Testis (tissue), 3 donors: Measurements from ENCODE around the gene ESF1. TPM values are rescaled to one million over a fixed set of nuclear protein-coding genes. Genes with fewer than 3 reads are reported as not detected.

Experiments used
- DNase-seq: peaks from one replicate; pipeline ENCODE4 v3.0.0-alpha.2; 2019
- H3K27ac ChIP-seq, 2 donors: fragments of 200-600 bp; sonication (generic); one replicate each; pipeline ENCODE4 v1.5.1; 2019
- H3K27me3 ChIP-seq: fragments of 200-600 bp; sonication (generic); one replicate; pipeline ENCODE4 v1.5.1; 2019
- H3K36me3 ChIP-seq: fragments of 200-600 bp; sonication (generic); one replicate; pipeline ENCODE4 v1.5.1; 2017; ENCODE audit warnings: low read depth; ENCODE audit errors: missing control alignments
- H3K4me1 ChIP-seq: fragments of 200-600 bp; sonication (generic); one replicate; pipeline ENCODE4 v1.5.1; 2019
- H3K4me3 ChIP-seq, 2 donors: fragments of 200-600 bp; sonication (generic); one replicate each; pipeline ENCODE4 v1.5.1; 2017 to 2019
- H3K9me3 ChIP-seq: fragments of 200-600 bp; sonication (generic); one replicate; pipeline ENCODE4 v1.5.1; 2017
- POLR2A ChIP-seq: fragments of 450-650 bp; IDR thresholded peaks from one replicate; pipeline ENCODE4 v1.6.1; 2017; ENCODE audit warnings: antibody characterized with exemption, mild to moderate bottlenecking, moderate library complexity
- WGBS, 2 donors: methylation state at CpG; one replicate each; pipeline ENCODE4 v1.1.5; 2018; 5-methylcytosine and 5-hydroxymethylcytosine counted together
- intact Hi-C: fragments of 100-400 bp; cut with DNase I; formaldehyde crosslinking; loops from one replicate; pipeline ENCODE4 v1.15.1; 2023; ENCODE audit warnings: low total_unique reads
- polyA plus RNA-seq: library from polyadenylated mRNA; stranded (reverse); fragments of 350-450 nt; fragmentation: Illumina TruSeq; extraction: RNeasy Lipid Tissue Mini Kit (QIAGEN cat#74804); gene quantifications from one replicate; pipeline ENCODE4 v1.2.3, GENCODE V29; 2014; ENCODE audit warnings: low read depth, low replicate concordance; ENCODE audit not compliant: insufficient read depth
- total RNA-seq, 2 donors: library from RNA; depleted of rRNA; stranded (reverse); fragments of >200 nt; gene quantifications; one replicate each; pipeline ENCODE4 v1.2.3, GENCODE V29; 2016
- TF ChIP-seq, protein P1 (sequence below), 3 experiments: fragments of 450-650 bp in 2 of 3; fragments of 200-600 bp in 1 of 3; sonication (generic) in 1 of 3; IDR thresholded peaks; one replicate each; pipeline ENCODE4 v1.5.1; 2016 to 2019; ENCODE audit warnings: antibody characterized with exemption in 3 of 3, mild to moderate bottlenecking in 2 of 3, moderate library complexity in 1 of 3

Gene ESF1
- total and polyA plus RNA-seq, 3 donors from 2014 or later, result 4.5 to 21.7 (median 20.2) TPM

DNA sequence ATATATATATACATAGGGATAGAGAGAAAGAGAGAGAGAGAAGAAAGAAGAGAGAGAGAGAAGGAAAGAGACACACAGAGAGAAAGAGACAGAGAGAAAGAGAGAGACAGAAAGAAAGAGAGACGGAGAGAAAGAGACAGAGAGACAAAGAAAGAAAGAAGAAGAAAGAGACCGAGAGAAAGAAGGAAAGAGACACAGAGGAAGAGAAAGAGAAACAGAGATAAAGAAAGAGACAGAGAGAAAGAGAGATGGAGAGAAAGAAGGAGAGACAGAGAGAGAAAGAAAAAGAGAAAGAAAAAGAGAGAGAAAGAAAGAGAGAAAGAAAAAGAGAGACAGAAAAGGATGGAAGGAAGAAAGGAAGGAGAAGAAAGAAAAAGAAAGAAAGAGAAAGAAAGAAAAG, 99.1 kb downstream of the ESF1 start:
- no peak for DNase-seq
- no peaks in the 10 kb centered on the region for H3K27me3 ChIP-seq
- H3K4me3 ChIP-seq, result no peak overlapping the region
- no peaks in the 10 kb centered on the region for H3K36me3 ChIP-seq
- TF ChIP-seq, protein P1, sequence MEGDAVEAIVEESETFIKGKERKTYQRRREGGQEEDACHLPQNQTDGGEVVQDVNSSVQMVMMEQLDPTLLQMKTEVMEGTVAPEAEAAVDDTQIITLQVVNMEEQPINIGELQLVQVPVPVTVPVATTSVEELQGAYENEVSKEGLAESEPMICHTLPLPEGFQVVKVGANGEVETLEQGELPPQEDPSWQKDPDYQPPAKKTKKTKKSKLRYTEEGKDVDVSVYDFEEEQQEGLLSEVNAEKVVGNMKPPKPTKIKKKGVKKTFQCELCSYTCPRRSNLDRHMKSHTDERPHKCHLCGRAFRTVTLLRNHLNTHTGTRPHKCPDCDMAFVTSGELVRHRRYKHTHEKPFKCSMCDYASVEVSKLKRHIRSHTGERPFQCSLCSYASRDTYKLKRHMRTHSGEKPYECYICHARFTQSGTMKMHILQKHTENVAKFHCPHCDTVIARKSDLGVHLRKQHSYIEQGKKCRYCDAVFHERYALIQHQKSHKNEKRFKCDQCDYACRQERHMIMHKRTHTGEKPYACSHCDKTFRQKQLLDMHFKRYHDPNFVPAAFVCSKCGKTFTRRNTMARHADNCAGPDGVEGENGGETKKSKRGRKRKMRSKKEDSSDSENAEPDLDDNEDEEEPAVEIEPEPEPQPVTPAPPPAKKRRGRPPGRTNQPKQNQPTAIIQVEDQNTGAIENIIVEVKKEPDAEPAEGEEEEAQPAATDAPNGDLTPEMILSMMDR (IDR thresholded peaks at IDR 0.05), result no peak
- intact Hi-C loops, result no loop called here
- H3K4me1 ChIP-seq, result no peaks in the 10 kb centered on the region
- 83 to 96% methylated on average over 2 of the region's 2 CpGs for WGBS, 2 donors
- H3K9me3 ChIP-seq, result no peaks in the 10 kb centered on the region
- H3K27ac ChIP-seq, result no peak overlapping the region

DNA sequence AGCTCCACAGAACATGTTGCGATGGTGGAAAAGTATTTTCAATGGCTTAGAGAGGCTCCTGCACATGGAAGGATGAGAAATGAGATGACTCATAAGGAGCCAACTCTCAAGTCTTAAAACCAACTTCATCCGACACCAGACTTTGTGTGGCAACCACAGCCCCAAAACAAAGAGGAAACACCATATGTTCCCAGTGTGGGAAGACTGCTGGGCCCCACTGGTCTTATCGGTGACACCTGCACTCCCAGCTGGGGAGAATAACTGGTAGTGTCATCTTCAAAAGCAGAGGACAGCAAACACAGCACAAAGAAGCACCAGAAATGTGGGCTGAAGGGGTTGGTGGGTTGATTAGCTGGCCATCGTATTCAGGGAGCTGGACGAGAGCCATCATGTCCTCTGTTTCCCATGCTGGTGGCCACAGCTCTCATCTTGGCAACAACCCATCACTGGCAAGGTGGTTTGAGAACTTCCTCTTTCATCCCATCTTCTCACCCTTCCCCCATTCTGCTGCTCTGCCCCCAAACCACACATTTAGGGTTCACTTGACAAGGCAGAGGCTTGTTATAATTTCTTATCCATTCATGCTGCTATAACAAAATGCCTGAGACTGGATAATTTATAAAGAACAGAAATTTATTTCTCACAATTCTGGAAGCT, 100.0 kb downstream of the ESF1 start:
- H3K9me3 ChIP-seq, result no peaks in the 10 kb centered on the region
- no peak overlapping the region for H3K4me3 ChIP-seq
- H3K36me3 ChIP-seq, result no peaks in the 10 kb centered on the region
- H3K27ac ChIP-seq, result no peak overlapping the region
- no peaks in the 10 kb centered on the region for H3K27me3 ChIP-seq
- no peak for TF ChIP-seq POLR2A
- TF ChIP-seq, protein P1 (IDR thresholded peaks at IDR 0.05), result no peak
- DNase-seq, result no peak
- intact Hi-C loops, result no loop called here
- 80 to 95% methylated on average over 5 of the region's 5 CpGs for WGBS, 2 donors
- H3K4me1 ChIP-seq, result no peaks in the 10 kb centered on the region

DNA sequence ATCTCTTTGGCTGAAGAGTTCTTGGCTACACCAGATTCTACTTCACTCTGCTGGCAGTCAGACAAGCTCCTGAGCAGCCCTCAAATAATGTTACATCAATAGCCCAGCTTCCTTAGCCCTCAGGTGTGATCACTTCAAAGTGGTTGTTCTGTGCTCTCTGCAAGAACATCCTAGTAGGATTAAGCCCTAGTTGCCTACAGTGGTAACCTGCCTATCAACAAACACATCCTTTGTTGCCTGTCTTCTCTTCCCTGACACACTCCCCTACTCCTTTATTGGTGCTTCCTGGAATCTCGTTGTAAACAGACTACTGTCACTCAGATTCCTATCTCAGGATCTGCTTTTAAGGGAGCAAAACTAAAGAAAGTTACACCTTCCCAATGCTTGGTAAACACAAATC, 100.9 kb downstream of the ESF1 start:
- WGBS, 2 donors, result 43 to 59% methylated on average over 1 of the region's 1 CpG
- intact Hi-C loops, result no loop called here
- DNase-seq, result no peak
- H3K4me1 ChIP-seq, result no peaks in the 10 kb centered on the region
- TF ChIP-seq, protein P1 (IDR thresholded peaks at IDR 0.05), result no peak
- no peak for TF ChIP-seq POLR2A
- H3K27me3 ChIP-seq, result no peaks in the 10 kb centered on the region
- no peak overlapping the region for H3K27ac ChIP-seq
- no peaks in the 10 kb centered on the region for H3K36me3 ChIP-seq
- H3K4me3 ChIP-seq, result no peak overlapping the region
- H3K9me3 ChIP-seq, result no peaks in the 10 kb centered on the region

DNA sequence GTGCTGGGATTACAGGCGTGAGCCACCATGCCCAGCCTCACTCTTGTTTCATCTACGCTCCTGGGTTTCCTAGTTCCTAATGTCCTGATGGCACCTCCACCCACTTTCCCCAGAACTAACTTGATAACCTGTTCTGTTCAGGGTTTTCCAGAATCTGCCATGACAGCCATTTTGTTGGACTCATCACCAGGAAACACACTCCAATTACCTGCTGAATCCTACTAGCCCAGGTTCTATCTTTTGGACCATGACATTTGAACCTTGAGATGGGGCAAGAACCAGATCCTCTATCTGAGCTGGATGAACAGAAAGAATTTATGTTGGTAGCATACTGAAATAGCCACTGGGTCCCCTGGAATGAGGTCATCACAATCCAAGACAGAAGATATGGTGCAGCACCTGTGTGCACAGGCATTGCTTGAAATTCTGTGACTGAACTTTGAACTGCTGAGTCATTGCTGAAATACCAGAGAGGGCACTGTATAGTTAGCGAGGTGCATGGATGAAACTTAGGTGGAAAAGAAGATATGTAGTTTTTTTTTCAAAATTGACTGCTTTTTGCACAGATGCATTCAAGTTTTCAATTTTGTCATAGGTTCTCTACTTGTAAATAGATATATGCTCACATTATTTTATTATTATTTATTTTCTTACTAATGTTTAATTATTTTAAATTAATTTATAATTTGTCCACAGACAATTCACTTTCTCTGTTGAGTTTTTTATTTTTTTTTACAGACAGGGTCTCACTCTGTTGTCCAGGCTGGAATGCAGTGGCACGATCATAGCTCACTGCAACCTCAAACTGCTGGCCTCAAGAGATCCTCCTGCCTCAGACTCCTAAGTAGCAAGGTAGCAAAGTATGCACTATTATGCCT, 103.2 kb downstream of the ESF1 start:
- no peak for DNase-seq
- no peak overlapping the region for H3K4me3 ChIP-seq
- no peaks in the 10 kb centered on the region for H3K9me3 ChIP-seq
- intact Hi-C loops, result no loop called here
- H3K27ac ChIP-seq, result no peak overlapping the region
- no peaks in the 10 kb centered on the region for H3K36me3 ChIP-seq
- WGBS, 2 donors, result 70 to 79% methylated on average over 4 of the region's 4 CpGs
- H3K27me3 ChIP-seq, result no peaks in the 10 kb centered on the region
- no peaks in the 10 kb centered on the region for H3K4me1 ChIP-seq
- TF ChIP-seq, protein P1 (IDR thresholded peaks at IDR 0.05), result no peak
- no peak for TF ChIP-seq POLR2A
